H1 (cell line): ENCODE measurements around the gene CHRDL2. TPM values are rescaled to one million over a fixed set of nuclear protein-coding genes. Genes with fewer than 3 reads are reported as not detected.
A peak's percentile ranks its signal among the peaks of the same experiment; 100 is the strongest.

Experiments
- CTCF ChIA-PET: fragments of 300-600 bp; sonication (Branson Sonifier 250); formaldehyde crosslinking; loops from one replicate; lab custom pipeline; 2021; ENCODE audit not compliant: partially characterized antibody; lab: Charles Lee
- POLR2A ChIA-PET: fragments of 300-600 bp; sonication (Branson Sonifier 250); formaldehyde crosslinking; loops from one replicate; lab custom pipeline; 2021; ENCODE audit warnings: inconsistent platforms; ENCODE audit not compliant: partially characterized antibody; lab: Charles Lee
- DNase-seq, 2 experiments: peaks; one replicate each; pipeline versions ENCODE4 v3.0.0 to v3.0.0-alpha.2; 2010 to 2022; ENCODE audit warnings: low spot score in 2 of 2, low read depth in 1 of 2, mixed read lengths in 1 of 2
- FAIRE-seq: peaks from 2 replicates; lab custom pipeline; 2011; peaks lifted over from hg19 to GRCh38; lab: Jason Lieb, UNC
- H2AFZ ChIP-seq: 2 replicates; pipeline ENCODE4 v1.8.1; 2012; ENCODE audit warnings: low read length, inconsistent platforms
- H2AK5ac ChIP-seq: 2 replicates; pipeline ENCODE4 v1.6.1; 2013; ENCODE audit warnings: low read depth, low read length
- H2BK120ac ChIP-seq: replicated peaks from 2 replicates; pipeline ENCODE3; 2013; ENCODE audit warnings: low read depth, low read length, inconsistent platforms
- H2BK12ac ChIP-seq: 2 replicates; pipeline ENCODE4 v1.6.1; 2013; ENCODE audit warnings: low read depth, low read length
- H2BK15ac ChIP-seq: 2 replicates; pipeline ENCODE4 v1.6.1; 2013; ENCODE audit warnings: low read length
- H2BK20ac ChIP-seq: 2 replicates; pipeline ENCODE4 v1.6.1; 2013; ENCODE audit warnings: low read length
- H2BK5ac ChIP-seq: 2 replicates; pipeline ENCODE4 v1.6.1; 2013; ENCODE audit warnings: low read depth, low read length
- H3K14ac ChIP-seq: 2 replicates; pipeline ENCODE4 v1.6.1; 2013; ENCODE audit warnings: inconsistent platforms; ENCODE audit not compliant: insufficient read length
- H3K18ac ChIP-seq: 2 replicates; pipeline ENCODE4 v1.6.1; 2013; ENCODE audit warnings: low read length; ENCODE audit errors: extremely low read depth
- H3K23ac ChIP-seq: 2 replicates; pipeline ENCODE4 v1.6.1; 2013; ENCODE audit warnings: inconsistent platforms; ENCODE audit not compliant: insufficient read length
- H3K23me2 ChIP-seq: 2 replicates; pipeline ENCODE4 v1.6.1; 2013; ENCODE audit warnings: low read depth, low read length
- H3K27ac ChIP-seq: 2 replicates; pipeline ENCODE4 v1.6.1; 2011; ENCODE audit warnings: low read depth, low read length, inconsistent platforms
- H3K27me3 ChIP-seq, 4 experiments: replicated peaks in 1 of 4; 1 replicate in 1 of 4; 2 replicates in 3 of 4; pipeline versions ENCODE4 v1.6.1 to v1.8.1; 2011 to 2013; ENCODE audit warnings: low read length in 3 of 4, mild to moderate bottlenecking in 3 of 4, inconsistent platforms in 2 of 4, mixed read lengths in 2 of 4, moderate library complexity in 1 of 4; ENCODE audit not compliant: control insufficient read depth in 3 of 4, insufficient read depth in 3 of 4; ENCODE audit errors: extremely low read depth in 1 of 4
- H3K36me3 ChIP-seq, 4 experiments: 2 replicates each; pipeline versions ENCODE4 v1.6.1 to v1.8.1; 2011 to 2013; ENCODE audit warnings: mild to moderate bottlenecking in 4 of 4, low read length in 3 of 4, moderate library complexity in 2 of 4, control low read depth in 1 of 4, inconsistent platforms in 1 of 4; ENCODE audit not compliant: insufficient read depth in 4 of 4, control insufficient read depth in 2 of 4
- H3K4ac ChIP-seq: replicated peaks from 2 replicates; pipeline ENCODE3; 2013; ENCODE audit warnings: low read length, low read depth, mixed read lengths, inconsistent platforms; ENCODE audit not compliant: insufficient read length
- H3K4me1 ChIP-seq, 4 experiments: replicated peaks in 1 of 4; 1 replicate in 1 of 4; 2 replicates in 3 of 4; pipeline versions ENCODE4 v1.6.1 to v1.8.1; 2011 to 2013; ENCODE audit warnings: low read length in 3 of 4, inconsistent platforms in 2 of 4, mixed read lengths in 1 of 4; ENCODE audit not compliant: insufficient read depth in 4 of 4, control insufficient read depth in 3 of 4
- H3K4me2 ChIP-seq, 2 experiments: 2 replicates each; pipeline versions ENCODE4 v1.6.1 to v1.8.1; 2011 to 2013; ENCODE audit warnings: low read depth in 2 of 2, low read length in 2 of 2, control low read depth in 1 of 2, inconsistent platforms in 1 of 2, mild to moderate bottlenecking in 1 of 2; ENCODE audit not compliant: insufficient read depth in 1 of 2
- H3K4me3 ChIP-seq, 4 experiments: fragments of 200-600, 300-600 bp in 1 of 4; sonication (generic), shearing (Covaris generic), sonication (Bioruptor Twin) in 1 of 4; 2 replicates each; pipeline versions ENCODE4 v1.5.1 to v1.8.1; 2011 to 2016; ENCODE audit warnings: low read length in 4 of 4, low read depth in 3 of 4, control low read depth in 2 of 4, inconsistent platforms in 2 of 4, mild to moderate bottlenecking in 2 of 4, mixed read lengths in 1 of 4, moderate library complexity in 1 of 4; ENCODE audit not compliant: insufficient read depth in 2 of 4; ENCODE audit errors: extremely low read depth in 1 of 4
- H3K56ac ChIP-seq: replicated peaks from 2 replicates; pipeline ENCODE3; 2013; ENCODE audit warnings: low read depth, mild to moderate bottlenecking, mixed read lengths, low read length, inconsistent platforms; ENCODE audit not compliant: insufficient read length
- H3K79me1 ChIP-seq: 2 replicates; pipeline ENCODE4 v1.6.1; 2013; ENCODE audit warnings: low read depth, low read length, control low read depth
- H3K79me2 ChIP-seq, 2 experiments: 2 replicates each; pipeline versions ENCODE4 v1.6.1 to v1.8.1; 2012 to 2013; ENCODE audit warnings: low read length in 2 of 2, mild to moderate bottlenecking in 2 of 2, inconsistent platforms in 1 of 2; ENCODE audit not compliant: insufficient read depth in 2 of 2, control insufficient read depth in 1 of 2
- H3K9ac ChIP-seq, 4 experiments: replicated peaks in 1 of 4; 1 replicate in 1 of 4; 2 replicates in 3 of 4; pipeline versions ENCODE4 v1.6.1 to v1.8.1; 2011 to 2013; ENCODE audit warnings: low read depth in 3 of 4, low read length in 3 of 4, control low read depth in 2 of 4, mild to moderate bottlenecking in 2 of 4, moderate library complexity in 2 of 4, inconsistent platforms in 1 of 4; ENCODE audit errors: extremely low read depth in 1 of 4
- H3K9me3 ChIP-seq, 2 experiments: 2 replicates each; pipeline versions ENCODE4 v1.6.1 to v1.8.1; 2012 to 2013; ENCODE audit warnings: mild to moderate bottlenecking in 2 of 2, moderate library complexity in 2 of 2, control low read depth in 1 of 2, inconsistent platforms in 1 of 2, low read depth in 1 of 2, low read length in 1 of 2, mixed read lengths in 1 of 2; ENCODE audit not compliant: insufficient read depth in 2 of 2
- H4K20me1 ChIP-seq, 2 experiments: replicated peaks in 1 of 2; 2 replicates each; pipeline versions ENCODE3 to v1.8.1; 2011 to 2013; ENCODE audit warnings: inconsistent platforms in 2 of 2, low read length in 2 of 2, mild to moderate bottlenecking in 1 of 2; ENCODE audit not compliant: insufficient read depth in 2 of 2, control insufficient read depth in 1 of 2
- H4K5ac ChIP-seq: 2 replicates; pipeline ENCODE4 v1.6.1; 2013; ENCODE audit warnings: low read length, low read depth, mixed read lengths, inconsistent platforms; ENCODE audit not compliant: insufficient read length
- H4K8ac ChIP-seq: 2 replicates; pipeline ENCODE4 v1.8.0; 2013; ENCODE audit warnings: mild to moderate bottlenecking, moderate library complexity, low read length, inconsistent platforms; ENCODE audit not compliant: insufficient read depth; ENCODE audit errors: extremely low read depth
- H4K91ac ChIP-seq: replicated peaks from 2 replicates; pipeline ENCODE3; 2013; ENCODE audit warnings: low read length, mixed read lengths, inconsistent platforms; ENCODE audit not compliant: insufficient read length
- ATF3 ChIP-seq: IDR thresholded peaks from 2 replicates; pipeline ENCODE4 v1.6.1; 2011; ENCODE audit warnings: low read depth, mild to moderate bottlenecking, low read length; ENCODE audit not compliant: insufficient read depth
- CEBPB ChIP-seq: IDR thresholded peaks from 2 replicates; pipeline ENCODE4 v1.6.1; 2012; ENCODE audit warnings: low read depth, low read length
- CHD1 ChIP-seq: IDR thresholded peaks from 2 replicates; pipeline ENCODE4 v1.6.1; 2012; ENCODE audit warnings: low read depth, low read length, improper control_type of control experiment
- E2F6 ChIP-seq: IDR thresholded peaks from 2 replicates; pipeline ENCODE4 v1.6.1; 2012; ENCODE audit warnings: inconsistent platforms
- MAX ChIP-seq: IDR thresholded peaks from 2 replicates; pipeline ENCODE4 v1.6.1; 2012; ENCODE audit warnings: inconsistent platforms
- RBBP5 ChIP-seq: IDR thresholded peaks from 2 replicates; pipeline ENCODE4 v1.7.1; 2012; ENCODE audit warnings: low read depth, mild to moderate bottlenecking, inconsistent platforms, low read length, moderate library complexity, borderline replicate concordance
- USF2 ChIP-seq: IDR thresholded peaks from 2 replicates; pipeline ENCODE4 v1.6.1; 2011; ENCODE audit warnings: low read length, improper control_type of control experiment
- WGBS, 2 experiments: shearing (Covaris generic) in 1 of 2; methylation state at CpG; one replicate each; pipeline versions ENCODE4 v1.1.6 to v1.1.7; 2013 to 2015; ENCODE audit warnings: low lambda C conversion rate in 2 of 2, mixed read lengths in 2 of 2, inconsistent platforms in 1 of 2, low coverage in 1 of 2, missing lambda C conversion rate in 1 of 2; ENCODE audit not compliant: insufficient replicate concordance in 2 of 2, insufficient coverage in 1 of 2, insufficient read length in 1 of 2; ENCODE audit errors: extremely low coverage in 1 of 2, missing lambda C conversion rate in 1 of 2; 5-methylcytosine and 5-hydroxymethylcytosine counted together
- polyA plus RNA-seq, 7 experiments: library from polyadenylated mRNA; depleted of rRNA in 3 of 7; stranded (reverse) in 5 of 7; unstranded in 2 of 7; fragments of >200 nt in 5 of 7; fragments of 200-250 nt in 2 of 7; gene quantifications; 1 replicate in 5 of 7; 2 replicates in 1 of 7; 4 replicates in 1 of 7; pipeline versions ENCODE4 v1.2.1 to v1.2.3, GENCODE V29; 2011 to 2013; ENCODE audit warnings: missing spikeins in 2 of 7, mixed read lengths in 2 of 7
- total RNA-seq: library from RNA; stranded (reverse); fragmentation: NEBNext Ultra II Directional; extraction: Animal tissue kit (Norgen Biotek cat#: 25700); gene quantifications from 2 replicates; pipeline ENCODE4 v1.2.1, GENCODE V29; 2021

CHRDL2 gene
- total and polyA plus RNA-seq, 2 of the 8 experiments (the other 6 are each of a cell fraction or from before 2014, with no cell fraction given), result 0.26 to 0.48 TPM

- DNase-seq (no peak), FAIRE-seq (no peak)
- H3K79me1 ChIP-seq, result no peaks in the 10 kb centered on the region
- peak; percentile 62; the same call in 1 of the 2 replicates for TF ChIP-seq CEBPB
- TF ChIP-seq USF2, result no peak
- peak; percentile 79 for TF ChIP-seq MAX
- TF ChIP-seq E2F6, result peak; percentile 79
- no peak for TF ChIP-seq CHD1
- no peak for TF ChIP-seq ATF3
- no peak for TF ChIP-seq RBBP5
- no peak overlapping the region for H3K23ac ChIP-seq
- no peak overlapping the region for H4K91ac ChIP-seq
- H4K20me1 ChIP-seq, result no peaks in the 10 kb centered on the region
- H2AFZ ChIP-seq, result no peak overlapping the region
- ChIA-PET POLR2A (interaction anchor here (0.6 to 1.5 kb wide), 6 partner anchors 10 to 107 kb away, joined by 3 to 4 read pairs (median 3); partner anchors contain the start of gene RNF169), CTCF (interaction anchor here (0.7 to 12.8 kb wide), 7 partner anchors 8 to 88 kb away, joined by 3 to 348 read pairs (median 3); no protein-coding TSS in a partner anchor)
- H2BK5ac ChIP-seq, result no peak overlapping the region
- H3K4me1 ChIP-seq, result peaks cover 0 to 11% (median 2%) of the 10 kb centered on the region in 4 experiments; a peak in 5 of 7 replicates
- H3K18ac ChIP-seq, result no peak overlapping the region
- no peaks in the 10 kb centered on the region for H3K9me3 ChIP-seq
- no peak overlapping the region for H2AK5ac ChIP-seq
- no peak overlapping the region for H3K4me3 ChIP-seq
- no peaks in the 10 kb centered on the region; the same call in 1 of the 2 replicates for H3K23me2 ChIP-seq
- H3K14ac ChIP-seq, result no peak overlapping the region
- H4K5ac ChIP-seq, result no peak overlapping the region
- H4K8ac ChIP-seq, result no peak overlapping the region
- H3K79me2 ChIP-seq, result no peaks in the 10 kb centered on the region
- no peak overlapping the region; a peak in 1 of 4 replicates for H3K4me2 ChIP-seq
- H3K27me3 ChIP-seq, result 0 out of 7 replicates have a peak, but pooled peaks cover 0 to 3% (median 0%) of the 10 kb centered on the region in 4 experiments
- H3K4ac ChIP-seq, result no peak overlapping the region
- no peak overlapping the region for H2BK20ac ChIP-seq
- H3K9ac ChIP-seq, result no peak overlapping the region
- H2BK15ac ChIP-seq, result no peak overlapping the region; the same call in 1 of the 2 replicates
- H2BK120ac ChIP-seq, result no peak overlapping the region
- H3K56ac ChIP-seq, result no peak overlapping the region
- no peak overlapping the region for H3K27ac ChIP-seq
- no peak overlapping the region for H2BK12ac ChIP-seq
- H3K36me3 ChIP-seq, result no peaks in the 10 kb centered on the region
- WGBS, 2 experiments, result 77% methylated on average over 17 of the region's 17 CpGs; no CpG with 5 or more reads in 1 of the 2 experiments
Observed at GRCh38 chr11:74720596-74721478, 10.4 kb downstream of the CHRDL2 start.
